ENCODE data around the gene PLXNA4.

Gene PLXNA4

DNA sequence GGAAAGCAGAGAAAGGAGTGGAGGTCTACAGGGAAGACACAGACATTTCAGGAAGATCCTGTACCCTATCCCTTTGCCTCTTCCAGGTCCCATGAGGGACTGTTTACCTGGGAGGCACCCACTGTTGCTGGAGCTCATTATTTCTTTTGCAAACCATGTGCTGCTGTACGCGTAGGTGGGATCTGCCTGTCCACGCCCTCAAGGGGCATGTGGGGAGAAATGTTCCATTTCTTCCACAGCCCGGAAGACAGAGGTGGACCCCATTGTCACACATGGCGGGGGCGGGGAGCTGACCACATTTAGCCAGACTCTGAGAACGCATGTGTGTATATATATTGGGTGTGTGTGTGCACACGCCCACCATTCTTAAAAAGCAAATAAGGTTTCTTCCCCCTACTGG, 2.0 kb downstream of the PLXNA4 start:
- H4K5ac ChIP-seq (ENCODE audit: low read length), result no peak overlapping the region
- H3K9ac ChIP-seq (ENCODE audit: low read length), result no peak overlapping the region
- no peaks in the 10 kb centered on the region for H3K79me2 ChIP-seq (ENCODE audit: control insufficient read depth, insufficient read depth, low read length)
- no peak overlapping the region for H3K4me2 ChIP-seq (ENCODE audit: low read length)
- no peaks in the 10 kb centered on the region for H3K79me1 ChIP-seq (ENCODE audit: low read length)
- H3K4me3 ChIP-seq (ENCODE audit: low read length), result no peak overlapping the region
- DNase-seq, result no peak
- no peak overlapping the region for H3K27ac ChIP-seq (ENCODE audit: low read depth, low read length)
- no peak overlapping the region for H2BK5ac ChIP-seq (ENCODE audit: low read length)
- H2BK120ac ChIP-seq (ENCODE audit: low read depth, low read length), result no peak overlapping the region
- H4K8ac ChIP-seq (ENCODE audit: low read depth, low read length), result no peak overlapping the region
- no peak overlapping the region for H2AK5ac ChIP-seq (ENCODE audit: low read length)
- no peak overlapping the region for H2BK15ac ChIP-seq (replicated peaks; ENCODE audit: low read depth)
- H3K56ac ChIP-seq (ENCODE audit: low read length), result no peak overlapping the region
- H3K4ac ChIP-seq (ENCODE audit: low read depth, low read length), result no peak overlapping the region
- no peak overlapping the region for H3K23ac ChIP-seq (ENCODE audit: low read length)
- WGBS (ENCODE audit: extremely low coverage, insufficient coverage, low lambda C conversion rate), result no CpG with 5 or more reads among the region's 8 CpGs
- peaks cover 61% of the 10 kb centered on the region for H3K27me3 ChIP-seq (ENCODE audit: insufficient read depth, low read length, poor library complexity)
- no peak overlapping the region for H3K18ac ChIP-seq (ENCODE audit: low read length)
- H3K36me3 ChIP-seq (ENCODE audit: control insufficient read depth, insufficient read depth, low read length), result no peaks in the 10 kb centered on the region
- H3K4me1 ChIP-seq (ENCODE audit: control insufficient read depth, low read depth, low read length), result no peaks in the 10 kb centered on the region

- peaks cover 56% of the 10 kb centered on the region for H3K27me3 ChIP-seq (ENCODE audit: insufficient read depth, low read length, poor library complexity)
Observed at GRCh38 chr7:132573251-132573955, 2.9 kb downstream of the PLXNA4 start.

GRCh38 chr7:132572526-132572925, 3.7 kb downstream of the PLXNA4 start:
- Histone ChIP-seq H4K8ac (ENCODE audit: low read depth, low read length) (no peak overlapping the region), H2BK15ac (replicated peaks; ENCODE audit: low read depth) (no peak overlapping the region), H2AK5ac (ENCODE audit: low read length) (no peak overlapping the region), H3K18ac (ENCODE audit: low read length) (no peak overlapping the region), H3K9ac (ENCODE audit: low read length) (no peak overlapping the region), H4K5ac (ENCODE audit: low read length) (no peak overlapping the region), H2BK5ac (ENCODE audit: low read length) (no peak overlapping the region), H3K4ac (ENCODE audit: low read depth, low read length) (no peak overlapping the region), H3K23ac (ENCODE audit: low read length) (no peak overlapping the region), H3K4me1 (ENCODE audit: control insufficient read depth, low read depth, low read length) (no peaks in the 10 kb centered on the region), H3K4me2 (ENCODE audit: low read length) (no peak overlapping the region), H3K36me3 (ENCODE audit: control insufficient read depth, insufficient read depth, low read length) (no peaks in the 10 kb centered on the region), H2BK120ac (ENCODE audit: low read depth, low read length) (no peak overlapping the region), H3K27me3 (ENCODE audit: insufficient read depth, low read length, poor library complexity) (peaks cover 48% of the 10 kb centered on the region), H3K79me2 (ENCODE audit: control insufficient read depth, insufficient read depth, low read length) (no peaks in the 10 kb centered on the region), H3K56ac (ENCODE audit: low read length) (no peak overlapping the region), H3K27ac (ENCODE audit: low read depth, low read length) (no peak overlapping the region), H3K4me3 (ENCODE audit: low read length) (no peak overlapping the region), H3K79me1 (ENCODE audit: low read length) (no peaks in the 10 kb centered on the region)
- WGBS (ENCODE audit: extremely low coverage, insufficient coverage, low lambda C conversion rate), result no CpG with 5 or more reads among the region's 3 CpGs
- no peak for DNase-seq

More at GRCh38 chr7:132573251-132573955, 2.9 kb downstream of the PLXNA4 start:
- no peaks in the 10 kb centered on the region for H3K4me1 ChIP-seq (ENCODE audit: control insufficient read depth, low read depth, low read length)
- peak overlapping the region; percentile 47 for H3K56ac ChIP-seq (ENCODE audit: low read length)
- H3K4ac ChIP-seq (ENCODE audit: low read depth, low read length), result no peak overlapping the region
- H3K36me3 ChIP-seq (ENCODE audit: control insufficient read depth, insufficient read depth, low read length), result no peaks in the 10 kb centered on the region
- H4K8ac ChIP-seq (ENCODE audit: low read depth, low read length), result no peak overlapping the region
- no peak overlapping the region for H4K5ac ChIP-seq (ENCODE audit: low read length)
- no peak for DNase-seq
- H3K4me2 ChIP-seq (ENCODE audit: low read length), result no peak overlapping the region
- no peak overlapping the region for H3K18ac ChIP-seq (ENCODE audit: low read length)
- no peak overlapping the region for H3K9ac ChIP-seq (ENCODE audit: low read length)
- H3K79me2 ChIP-seq (ENCODE audit: control insufficient read depth, insufficient read depth, low read length), result no peaks in the 10 kb centered on the region
- H2BK120ac ChIP-seq (ENCODE audit: low read depth, low read length), result no peak overlapping the region
- H3K27ac ChIP-seq (ENCODE audit: low read depth, low read length), result no peak overlapping the region
- no peak overlapping the region for H2BK15ac ChIP-seq (replicated peaks; ENCODE audit: low read depth)
- H3K23ac ChIP-seq (ENCODE audit: low read length), result no peak overlapping the region
- H2BK5ac ChIP-seq (ENCODE audit: low read length), result no peak overlapping the region
- H3K79me1 ChIP-seq (ENCODE audit: low read length), result no peaks in the 10 kb centered on the region
- no peak overlapping the region for H3K4me3 ChIP-seq (ENCODE audit: low read length)
- no peak overlapping the region for H2AK5ac ChIP-seq (ENCODE audit: low read length)
- WGBS (ENCODE audit: extremely low coverage, insufficient coverage, low lambda C conversion rate), result no CpG with 5 or more reads among the region's 13 CpGs

GRCh38 chr7:132571970-132572369, 4.3 kb downstream of the PLXNA4 start:
- no peaks in the 10 kb centered on the region for H3K36me3 ChIP-seq (ENCODE audit: control insufficient read depth, insufficient read depth, low read length)
- H3K18ac ChIP-seq (ENCODE audit: low read length), result no peak overlapping the region
- no peak overlapping the region for H4K5ac ChIP-seq (ENCODE audit: low read length)
- no CpG with 5 or more reads among the region's 2 CpGs for WGBS (ENCODE audit: extremely low coverage, insufficient coverage, low lambda C conversion rate)
- H3K56ac ChIP-seq (ENCODE audit: low read length), result no peak overlapping the region
- no peak overlapping the region for H2BK120ac ChIP-seq (ENCODE audit: low read depth, low read length)
- H3K4me1 ChIP-seq (ENCODE audit: control insufficient read depth, low read depth, low read length), result no peaks in the 10 kb centered on the region
- H3K23ac ChIP-seq (ENCODE audit: low read length), result no peak overlapping the region
- no peak overlapping the region for H3K9ac ChIP-seq (ENCODE audit: low read length)
- H3K4ac ChIP-seq (ENCODE audit: low read depth, low read length), result no peak overlapping the region
- no peak for DNase-seq
- H2BK15ac ChIP-seq (replicated peaks; ENCODE audit: low read depth), result no peak overlapping the region
- no peak overlapping the region for H4K8ac ChIP-seq (ENCODE audit: low read depth, low read length)
- H3K79me2 ChIP-seq (ENCODE audit: control insufficient read depth, insufficient read depth, low read length), result no peaks in the 10 kb centered on the region
- no peak overlapping the region for H3K27ac ChIP-seq (ENCODE audit: low read depth, low read length)
- no peak overlapping the region for H3K4me3 ChIP-seq (ENCODE audit: low read length)
- H2AK5ac ChIP-seq (ENCODE audit: low read length), result no peak overlapping the region
- H3K27me3 ChIP-seq (ENCODE audit: insufficient read depth, low read length, poor library complexity), result peaks cover 46% of the 10 kb centered on the region
- no peaks in the 10 kb centered on the region for H3K79me1 ChIP-seq (ENCODE audit: low read length)
- H2BK5ac ChIP-seq (ENCODE audit: low read length), result no peak overlapping the region
- no peak overlapping the region for H3K4me2 ChIP-seq (ENCODE audit: low read length)

- H2BK120ac ChIP-seq (ENCODE audit: low read depth, low read length), result no peak overlapping the region
- H3K56ac ChIP-seq (ENCODE audit: low read length), result no peak overlapping the region
- H3K4ac ChIP-seq (ENCODE audit: low read depth, low read length), result no peak overlapping the region
- no peak overlapping the region for H2AK5ac ChIP-seq (ENCODE audit: low read length)
- no peaks in the 10 kb centered on the region for H3K79me1 ChIP-seq (ENCODE audit: low read length)
- no peak for DNase-seq
- no peaks in the 10 kb centered on the region for H3K36me3 ChIP-seq (ENCODE audit: control insufficient read depth, insufficient read depth, low read length)
- H3K9ac ChIP-seq (ENCODE audit: low read length), result no peak overlapping the region
- no peaks in the 10 kb centered on the region for H3K4me1 ChIP-seq (ENCODE audit: control insufficient read depth, low read depth, low read length)
- H3K4me3 ChIP-seq (ENCODE audit: low read length), result no peak overlapping the region
- H3K79me2 ChIP-seq (ENCODE audit: control insufficient read depth, insufficient read depth, low read length), result no peaks in the 10 kb centered on the region
- H3K23ac ChIP-seq (ENCODE audit: low read length), result no peak overlapping the region
- H2BK15ac ChIP-seq (replicated peaks; ENCODE audit: low read depth), result no peak overlapping the region
- H2BK5ac ChIP-seq (ENCODE audit: low read length), result no peak overlapping the region
- H3K27me3 ChIP-seq (ENCODE audit: insufficient read depth, low read length, poor library complexity), result peaks cover 31% of the 10 kb centered on the region
- no peak overlapping the region for H3K27ac ChIP-seq (ENCODE audit: low read depth, low read length)
- WGBS (ENCODE audit: extremely low coverage, insufficient coverage, low lambda C conversion rate), result no CpG with 5 or more reads among the region's 9 CpGs
- H4K5ac ChIP-seq (ENCODE audit: low read length), result no peak overlapping the region
- no peak overlapping the region for H3K4me2 ChIP-seq (ENCODE audit: low read length)
- no peak overlapping the region for H3K18ac ChIP-seq (ENCODE audit: low read length)
- H4K8ac ChIP-seq (ENCODE audit: low read depth, low read length), result no peak overlapping the region
Observed at GRCh38 chr7:132569884-132570614, 6.2 kb downstream of the PLXNA4 start.
